ENCODE measurements around the gene TPSG1.

- no peak for TF ChIP-seq GMEB2 (CRISPR knock-in tag; IDR thresholded peaks at IDR 0.05; ENCODE audit: low read depth)
- no peak for TF ChIP-seq ZFP1 (CRISPR knock-in tag; IDR thresholded peaks at IDR 0.05)
- TF ChIP-seq ARID4A (CRISPR knock-in tag; IDR thresholded peaks at IDR 0.05; ENCODE audit: borderline replicate concordance) = no peak
- no peak for TF ChIP-seq ELF1 (CRISPR knock-in tag; IDR thresholded peaks at IDR 0.05)
- no peak for TF ChIP-seq ZNF354B (CRISPR knock-in tag; IDR thresholded peaks at IDR 0.05)
- TF ChIP-seq NR1H2 (CRISPR knock-in tag; IDR thresholded peaks at IDR 0.05; ENCODE audit: borderline replicate concordance, low read depth) = no peak
- no peak for TF ChIP-seq CTCF (CRISPR knock-in tag; IDR thresholded peaks at IDR 0.05)
- TF ChIP-seq HDAC6 (IDR thresholded peaks at IDR 0.05; ENCODE audit: low read depth, low read length) = no peak
- no peak for TF ChIP-seq ZNF709 (CRISPR knock-in tag; IDR thresholded peaks at IDR 0.05)
- TF ChIP-seq PREB (CRISPR knock-in tag; IDR thresholded peaks at IDR 0.05) = no peak
- TF ChIP-seq ESRRA (CRISPR knock-in tag; IDR thresholded peaks at IDR 0.05; ENCODE audit: low read depth) = no peak
- TF ChIP-seq CEBPZ (IDR thresholded peaks at IDR 0.05; ENCODE audit: low read length) = no peak
Measured at GRCh38 chr16:1223355-1224214, 1.5 kb downstream of the TPSG1 start.

Measured in HepG2 (cell line).